ENCODE results near the gene UBE2G2. TPM values are rescaled to one million over a fixed set of nuclear protein-coding genes. Genes with fewer than 3 reads are reported as not detected.

UBE2G2 gene
- total and polyA plus RNA-seq, 3 donors from 2014 or later, result 38.9 to 82.8 (median 73.6) TPM

DNA sequence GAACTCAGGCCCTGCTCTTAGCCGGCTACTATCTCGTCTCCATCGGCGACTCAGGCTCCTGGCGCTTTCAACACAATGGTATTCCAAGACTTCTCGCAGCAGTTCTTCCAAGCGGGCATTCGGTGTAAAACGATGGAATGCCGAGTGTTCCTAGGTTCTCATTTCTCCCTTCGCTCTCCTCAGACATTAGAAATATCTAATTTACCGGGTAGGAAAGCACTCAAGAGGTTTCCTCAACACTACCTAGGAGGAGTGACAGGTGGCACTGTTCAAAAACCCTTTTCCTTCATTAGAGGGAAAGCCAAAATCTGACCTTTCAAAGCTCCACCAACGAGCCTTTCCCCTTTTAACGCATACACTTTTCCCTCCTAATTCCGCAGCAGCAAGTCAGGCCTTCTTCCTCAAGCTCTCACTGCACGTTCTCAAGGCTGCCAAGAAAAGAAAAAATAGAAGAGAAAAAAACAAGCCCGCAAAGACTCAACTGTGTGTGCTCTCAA is 601 bp downstream of the UBE2G2 start:
- H3K9me3 ChIP-seq, result no peaks in the 10 kb centered on the region
- H3K4me1 ChIP-seq, result peaks cover 15% of the 10 kb centered on the region
- TF ChIP-seq POLR2A (IDR thresholded peaks at IDR 0.05), result no peak
- TF ChIP-seq, protein P1, sequence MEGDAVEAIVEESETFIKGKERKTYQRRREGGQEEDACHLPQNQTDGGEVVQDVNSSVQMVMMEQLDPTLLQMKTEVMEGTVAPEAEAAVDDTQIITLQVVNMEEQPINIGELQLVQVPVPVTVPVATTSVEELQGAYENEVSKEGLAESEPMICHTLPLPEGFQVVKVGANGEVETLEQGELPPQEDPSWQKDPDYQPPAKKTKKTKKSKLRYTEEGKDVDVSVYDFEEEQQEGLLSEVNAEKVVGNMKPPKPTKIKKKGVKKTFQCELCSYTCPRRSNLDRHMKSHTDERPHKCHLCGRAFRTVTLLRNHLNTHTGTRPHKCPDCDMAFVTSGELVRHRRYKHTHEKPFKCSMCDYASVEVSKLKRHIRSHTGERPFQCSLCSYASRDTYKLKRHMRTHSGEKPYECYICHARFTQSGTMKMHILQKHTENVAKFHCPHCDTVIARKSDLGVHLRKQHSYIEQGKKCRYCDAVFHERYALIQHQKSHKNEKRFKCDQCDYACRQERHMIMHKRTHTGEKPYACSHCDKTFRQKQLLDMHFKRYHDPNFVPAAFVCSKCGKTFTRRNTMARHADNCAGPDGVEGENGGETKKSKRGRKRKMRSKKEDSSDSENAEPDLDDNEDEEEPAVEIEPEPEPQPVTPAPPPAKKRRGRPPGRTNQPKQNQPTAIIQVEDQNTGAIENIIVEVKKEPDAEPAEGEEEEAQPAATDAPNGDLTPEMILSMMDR (IDR thresholded peaks at IDR 0.05), result peak in 2 of 3 experiments; percentile 13 to 15
- H3K27me3 ChIP-seq, result no peaks in the 10 kb centered on the region
- H3K27ac ChIP-seq, result peak overlapping the region; percentile 74 to 80
- peak overlapping the region; percentile 90 to 99 for H3K4me3 ChIP-seq
- no peaks in the 10 kb centered on the region for H3K36me3 ChIP-seq (ENCODE audit: low read depth, missing control alignments)
- no peak for DNase-seq
- intact Hi-C loops (cut with DNase I; ENCODE audit: low total_unique reads), result loop anchor here (5.0 kb wide), 1 partner anchor 71 kb away; the partner anchor contains the start of gene PTTG1IP
- WGBS, 2 donors, result 2 to 3% methylated on average over 17 of the region's 17 CpGs

- Histone ChIP-seq H3K4me1 (peaks cover 15% of the 10 kb centered on the region), H3K36me3 (ENCODE audit: low read depth, missing control alignments) (no peaks in the 10 kb centered on the region), H3K4me3 (peak overlapping the region in 1 of 2 donors; percentile 90), H3K27me3 (no peaks in the 10 kb centered on the region), H3K27ac (no peak overlapping the region), H3K9me3 (no peaks in the 10 kb centered on the region)
- intact Hi-C loops (cut with DNase I; ENCODE audit: low total_unique reads), result loop anchor here (5.0 kb wide), 1 partner anchor 72 kb away; the partner anchor contains the start of gene PTTG1IP
- no peak for DNase-seq
- 37 to 55% methylated on average over 12 of the region's 12 CpGs for WGBS, 2 donors
- no peak for TF ChIP-seq POLR2A (IDR thresholded peaks at IDR 0.05)
- TF ChIP-seq, protein P1 (IDR thresholded peaks at IDR 0.05), result no peak
Observed at GRCh38 chr21:44800103-44800502, 1.5 kb downstream of the UBE2G2 start.

DNA sequence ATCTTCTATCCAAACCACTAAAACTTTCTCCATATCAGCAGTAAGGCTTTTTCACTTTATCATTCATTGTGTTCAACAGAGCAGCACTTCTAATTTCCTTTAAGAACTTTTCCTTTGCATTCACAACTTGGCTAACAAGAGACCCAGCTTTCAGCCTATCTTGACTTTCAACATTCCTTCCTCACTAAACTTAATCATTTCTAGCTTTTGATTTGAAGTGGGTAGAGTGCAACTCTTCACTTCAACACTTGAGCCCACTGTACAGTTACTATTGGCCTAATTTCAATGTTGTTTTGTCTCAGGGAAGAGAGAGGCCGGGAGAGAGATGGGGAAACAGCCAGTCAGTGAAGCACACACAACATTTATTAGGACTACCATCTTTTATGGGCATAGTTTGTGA is 2.0 kb downstream of the UBE2G2 start:
- no peak overlapping the region for H3K4me3 ChIP-seq
- intact Hi-C loops (cut with DNase I; ENCODE audit: low total_unique reads), result loop anchor here (5.0 to 10.0 kb wide), 2 partner anchors 73 to 285 kb away; partner anchors contain the start of gene PTTG1IP
- peaks cover 15% of the 10 kb centered on the region for H3K4me1 ChIP-seq
- DNase-seq, result no peak
- TF ChIP-seq, protein P1 (IDR thresholded peaks at IDR 0.05), result no peak
- TF ChIP-seq POLR2A (IDR thresholded peaks at IDR 0.05), result no peak
- no peak overlapping the region for H3K27ac ChIP-seq
- H3K27me3 ChIP-seq, result no peaks in the 10 kb centered on the region
- no peaks in the 10 kb centered on the region for H3K9me3 ChIP-seq
- H3K36me3 ChIP-seq (ENCODE audit: low read depth, missing control alignments), result no peaks in the 10 kb centered on the region
- 63 to 65% methylated on average over 1 of the region's 1 CpG for WGBS, 2 donors

- Histone ChIP-seq H3K9me3 (no peaks in the 10 kb centered on the region), H3K36me3 (ENCODE audit: low read depth, missing control alignments) (no peaks in the 10 kb centered on the region), H3K4me3 (no peak overlapping the region), H3K27me3 (no peaks in the 10 kb centered on the region), H3K27ac (no peak overlapping the region), H3K4me1 (peaks cover 14% of the 10 kb centered on the region)
- WGBS, 2 donors, result 86 to 87% methylated on average over 2 of the region's 2 CpGs
- no peak for TF ChIP-seq POLR2A (IDR thresholded peaks at IDR 0.05)
- TF ChIP-seq, protein P1 (IDR thresholded peaks at IDR 0.05), result no peak
- no peak for DNase-seq
- intact Hi-C loops (cut with DNase I; ENCODE audit: low total_unique reads), result loop anchor here (10.0 kb wide), 1 partner anchor 283 kb away; no protein-coding TSS in a partner anchor
Observed at GRCh38 chr21:44797775-44798174, 3.8 kb downstream of the UBE2G2 start.

GRCh38 chr21:44795342-44795741 is 6.3 kb downstream of the UBE2G2 start:
- no peak for DNase-seq
- peaks cover under 1% of the 10 kb centered on the region for H3K4me1 ChIP-seq
- no peaks in the 10 kb centered on the region for H3K36me3 ChIP-seq (ENCODE audit: low read depth, missing control alignments)
- H3K27me3 ChIP-seq, result no peaks in the 10 kb centered on the region
- no peak overlapping the region for H3K27ac ChIP-seq
- no peak for TF ChIP-seq POLR2A (IDR thresholded peaks at IDR 0.05)
- TF ChIP-seq, protein P1 (IDR thresholded peaks at IDR 0.05), result no peak
- intact Hi-C loops (cut with DNase I; ENCODE audit: low total_unique reads), result loop anchor here (10.0 kb wide), 1 partner anchor 281 kb away; no protein-coding TSS in a partner anchor
- WGBS, 2 donors, result 95% methylated on average over 11 of the region's 11 CpGs
- H3K4me3 ChIP-seq, result no peak overlapping the region
- H3K9me3 ChIP-seq, result no peaks in the 10 kb centered on the region
